HG03378 (cell line): ENCODE measurements around the gene POLR2I.
"Not testable (repeated sequence)": the region's sequence is repeated elsewhere in the genome, so short reads cannot be mapped to it uniquely, and the experiment has no call there.

Experiments
- ATAC-seq: cut with Tn5 transposase; IDR thresholded peaks from one replicate; pipeline ENCODE4 v1.9.1; 2021; ENCODE audit warnings: mild to moderate bottlenecking, moderate library complexity; ENCODE audit not compliant: unreplicated experiment

POLR2I gene

DNA sequence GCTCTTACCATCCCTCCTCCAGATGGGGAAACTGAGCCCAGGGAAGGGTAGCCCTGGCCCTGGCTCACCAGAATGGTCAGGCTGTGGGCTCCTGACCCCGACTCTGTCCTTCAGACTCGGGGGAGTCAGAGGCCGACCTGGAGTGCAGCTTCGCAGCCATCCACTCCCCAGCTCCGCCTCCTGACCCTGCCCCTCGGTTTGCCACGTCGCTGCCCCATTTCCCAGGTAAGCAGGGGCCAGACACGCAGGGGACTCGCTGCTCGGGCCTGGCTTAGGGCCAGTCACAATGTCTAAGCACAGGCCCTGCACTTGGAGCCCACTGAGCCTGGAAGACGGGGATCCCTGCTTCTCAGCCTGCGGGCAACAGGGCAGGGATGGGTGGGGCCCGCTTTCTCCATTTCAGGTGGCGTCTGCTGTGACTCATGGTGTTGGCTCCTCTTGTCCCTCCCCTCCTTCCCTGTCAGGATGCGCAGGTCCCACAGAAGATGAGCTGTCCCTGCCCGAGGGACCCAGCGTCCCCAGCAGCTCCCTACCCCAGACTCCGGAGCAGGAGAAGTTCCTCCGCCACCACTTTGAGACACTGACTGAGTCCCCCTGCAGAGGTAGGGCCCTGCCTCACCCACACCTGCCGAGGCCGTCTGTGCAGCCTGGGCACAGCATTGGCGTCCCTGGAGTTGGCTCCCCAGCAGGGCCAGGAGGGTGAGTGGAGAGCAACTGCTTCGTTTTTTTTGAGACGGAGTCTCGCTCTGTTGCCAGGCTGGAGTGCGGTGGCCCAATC is 12.9 kb downstream of the POLR2I start:
- no peak for ATAC-seq

DNA sequence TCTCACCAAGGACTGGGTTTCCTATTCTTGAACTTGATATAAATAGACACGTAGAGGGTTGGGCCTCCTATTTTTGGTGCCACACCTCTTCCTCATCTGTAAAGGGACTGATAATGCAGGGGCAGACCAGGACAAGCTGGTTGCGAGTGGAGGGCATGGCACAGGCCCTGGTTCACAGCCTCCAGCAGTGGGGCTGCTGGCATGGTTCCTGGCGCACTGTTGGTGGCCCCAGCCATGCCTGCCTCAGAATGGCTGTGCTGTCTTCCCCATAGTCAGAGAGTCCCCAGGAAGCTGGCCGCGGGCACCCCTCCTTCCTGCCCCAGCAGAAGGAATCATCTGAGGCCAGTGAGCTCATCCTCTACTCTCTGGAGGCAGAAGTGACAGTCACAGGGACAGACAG is 14.2 kb downstream of the POLR2I start:
- ATAC-seq = no peak

GRCh38 chr19:36099166-36099785 is 15.4 kb downstream of the POLR2I start:
- ATAC-seq = no peak

DNA sequence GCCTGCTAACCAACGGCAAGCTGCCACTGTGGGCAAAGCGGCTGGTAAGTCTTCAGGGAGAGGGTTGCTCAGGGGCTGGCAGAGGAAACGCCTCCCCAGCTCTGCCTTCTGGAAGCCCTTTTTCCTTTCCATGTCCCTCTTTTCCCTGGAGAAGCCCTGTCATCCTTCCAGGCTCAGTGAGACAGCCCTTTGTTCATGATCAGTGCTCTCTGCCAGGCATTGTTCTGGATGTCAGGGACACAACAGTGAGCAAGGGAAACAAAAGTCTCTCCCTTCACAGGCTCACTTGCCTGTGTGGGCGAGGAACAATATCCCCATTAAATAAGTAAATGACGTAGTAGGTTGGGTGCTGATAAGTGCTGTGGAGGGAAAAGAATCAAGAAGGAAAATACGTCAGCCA is 17.6 kb downstream of the POLR2I start:
- no peak for ATAC-seq

- ATAC-seq = no peak
Measured at GRCh38 chr19:36093687-36094086, 21.0 kb downstream of the POLR2I start.

DNA sequence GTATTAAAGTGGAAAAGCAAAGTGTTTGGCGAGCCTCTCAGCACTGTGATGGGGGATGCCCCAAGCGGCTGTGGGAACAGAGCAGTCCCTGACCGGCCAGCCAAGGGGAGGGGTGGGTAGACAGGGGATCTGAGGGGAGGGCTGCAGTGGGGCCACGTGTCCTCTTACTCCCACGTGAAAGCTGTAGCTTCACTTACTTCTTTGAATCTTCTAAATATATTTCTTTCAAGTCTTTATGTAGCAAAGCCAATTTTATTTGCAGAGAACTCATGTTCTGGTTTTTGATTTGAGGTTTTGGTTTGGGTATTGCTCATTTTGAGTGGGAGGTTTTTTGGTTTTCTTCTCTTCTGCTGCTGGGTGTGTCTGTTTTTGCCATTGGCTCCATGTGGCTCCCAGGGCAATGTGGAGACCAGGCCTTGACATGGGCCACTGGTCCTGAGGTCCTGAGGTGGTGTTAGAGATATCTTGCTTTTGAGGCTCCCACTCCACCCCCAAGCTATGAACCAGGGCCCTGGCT is 21.5 kb downstream of the POLR2I start:
- no peak for ATAC-seq

- no peak for ATAC-seq
Measured at GRCh38 chr19:36092566-36092965, 22.1 kb downstream of the POLR2I start.

DNA sequence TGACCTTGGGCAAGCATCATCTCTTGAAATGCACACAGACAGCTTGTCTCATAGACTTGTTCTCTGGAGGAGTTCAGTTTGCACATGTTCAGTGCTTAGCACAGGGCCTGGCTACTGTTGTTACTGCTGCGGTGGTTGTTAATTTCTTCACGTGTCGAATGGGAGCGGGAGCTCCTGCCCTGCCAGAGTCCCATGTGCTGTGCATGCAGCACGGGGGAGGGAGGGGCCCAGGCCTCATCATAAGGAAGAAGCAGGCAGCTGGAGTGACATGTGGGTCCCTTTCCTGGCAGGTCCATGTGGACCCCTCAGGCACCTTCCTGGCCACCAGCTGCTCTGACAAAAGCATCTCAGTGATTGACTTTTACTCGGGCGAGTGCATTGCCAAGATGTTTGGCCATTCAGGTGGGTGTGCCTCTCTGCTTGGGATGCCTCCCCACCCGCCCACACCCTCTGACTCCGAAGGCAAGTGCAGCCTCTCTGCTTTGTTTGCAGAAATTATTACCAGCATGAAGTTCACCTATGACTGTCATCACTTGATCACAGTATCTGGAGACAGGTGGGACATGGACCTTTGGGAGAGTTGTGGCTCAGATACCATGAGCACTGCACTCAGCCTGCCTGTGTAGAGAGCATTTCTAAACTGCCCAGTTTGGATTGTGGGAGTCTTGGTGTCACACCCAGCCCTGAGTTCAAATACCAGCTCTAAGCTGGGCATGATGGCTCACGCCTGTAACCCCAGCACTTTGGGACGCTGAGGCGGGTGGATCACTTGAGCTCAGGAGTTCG is 23.6 kb downstream of the POLR2I start:
- ATAC-seq = no peak

GRCh38 chr19:36089847-36090246 is 24.8 kb downstream of the POLR2I start:
- ATAC-seq = no peak

DNA sequence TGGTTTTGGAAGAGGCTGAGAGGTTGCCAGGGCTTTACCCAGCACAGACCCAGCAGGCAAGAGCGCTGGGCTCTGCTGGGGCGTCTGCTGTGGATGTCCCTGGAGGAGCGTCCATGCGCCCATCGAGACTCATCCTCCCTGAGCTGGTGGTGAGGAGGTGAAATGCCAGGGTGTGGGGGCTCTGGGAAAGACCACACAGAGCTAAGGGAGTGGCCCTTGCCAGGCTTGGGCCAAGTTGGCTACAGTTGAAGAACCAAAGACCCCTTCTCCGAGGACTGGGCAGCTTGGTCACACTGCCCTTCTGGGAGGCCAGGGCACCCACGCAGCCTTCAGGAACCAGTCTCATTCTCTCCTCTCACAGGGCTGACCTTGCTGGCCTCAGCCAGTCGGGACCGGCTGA is 28.3 kb downstream of the POLR2I start:
- ATAC-seq = no peak

DNA sequence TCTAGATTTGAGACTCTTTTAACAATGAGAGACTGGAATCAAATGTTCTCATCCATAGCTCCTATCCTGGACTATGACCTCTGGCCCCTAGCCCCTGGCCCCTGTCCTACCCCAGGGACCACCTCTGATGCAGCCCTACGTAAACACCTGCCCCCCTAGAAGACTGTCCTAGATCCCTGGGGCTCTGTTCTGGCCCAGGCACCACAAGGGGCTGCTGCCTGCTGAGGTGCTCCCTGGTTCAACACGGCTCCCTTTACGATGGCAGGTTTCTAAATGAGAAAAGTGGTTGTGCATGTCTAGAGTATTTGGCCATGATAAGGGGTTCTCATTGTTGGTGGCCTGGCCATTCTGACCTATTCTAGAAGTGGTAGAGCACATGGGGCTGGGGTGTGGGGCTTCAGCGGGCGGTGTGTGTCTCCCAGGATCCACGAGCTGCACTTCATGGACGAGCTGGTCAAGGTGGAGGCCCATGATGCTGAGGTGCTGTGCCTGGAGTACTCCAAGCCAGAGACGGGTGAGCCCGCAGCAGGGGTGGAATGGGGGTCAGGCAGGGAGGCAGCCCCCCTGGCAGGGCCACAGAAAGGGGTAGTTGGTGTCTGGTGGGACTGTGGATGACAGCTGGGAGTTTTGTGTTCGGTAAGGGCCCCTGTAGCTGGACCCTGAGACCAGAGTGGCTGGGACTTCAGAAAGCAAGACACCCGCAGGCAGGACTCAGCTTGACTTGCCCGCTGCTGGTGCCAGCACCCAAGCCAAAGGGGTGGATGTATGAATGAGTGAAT is 30.3 kb downstream of the POLR2I start:
- ATAC-seq = no peak

DNA sequence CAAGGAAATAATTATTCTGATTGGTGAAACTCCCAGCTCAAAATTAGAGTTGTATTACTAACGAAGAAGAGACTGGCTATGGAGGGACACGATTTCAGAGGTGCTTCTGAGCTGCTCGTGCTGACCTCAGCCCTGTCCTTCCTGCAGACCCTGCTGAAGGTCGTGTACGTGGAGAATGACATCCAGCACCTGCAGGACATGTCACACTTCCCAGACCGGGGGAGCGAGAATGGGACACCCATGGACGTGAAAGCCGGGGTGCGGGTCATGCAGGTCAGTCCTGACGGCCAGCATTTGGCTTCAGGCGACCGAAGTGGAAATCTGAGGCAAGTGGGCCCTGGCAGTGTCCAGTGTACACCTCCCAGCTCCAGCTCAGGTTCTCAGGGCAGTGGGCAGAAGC is 31.8 kb downstream of the POLR2I start:
- no peak for ATAC-seq

GRCh38 chr19:36081894-36082293 is 32.8 kb downstream of the POLR2I start:
- ATAC-seq = no peak

DNA sequence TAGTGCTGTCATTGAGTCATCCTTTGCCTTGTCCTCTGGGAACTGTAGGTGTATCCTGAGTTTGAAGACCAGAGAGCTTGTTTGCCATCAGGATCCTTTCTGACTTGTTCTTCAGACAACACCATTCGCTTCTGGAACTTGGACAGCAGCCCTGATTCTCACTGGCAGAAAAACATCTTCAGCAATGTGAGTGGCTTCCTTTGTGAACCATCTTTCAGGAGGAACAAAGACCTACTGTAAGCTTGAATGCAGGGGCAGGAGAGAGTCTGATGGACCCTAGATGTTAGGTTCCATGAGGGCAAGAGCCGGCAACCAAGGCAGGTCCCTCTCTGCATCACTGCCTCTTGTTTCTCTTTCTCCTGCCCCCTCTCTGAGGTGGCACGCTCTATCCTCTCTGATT is 33.3 kb downstream of the POLR2I start:
- ATAC-seq = no peak

- no peak for ATAC-seq
Measured at GRCh38 chr19:36079389-36079945, 35.2 kb downstream of the POLR2I start.

DNA sequence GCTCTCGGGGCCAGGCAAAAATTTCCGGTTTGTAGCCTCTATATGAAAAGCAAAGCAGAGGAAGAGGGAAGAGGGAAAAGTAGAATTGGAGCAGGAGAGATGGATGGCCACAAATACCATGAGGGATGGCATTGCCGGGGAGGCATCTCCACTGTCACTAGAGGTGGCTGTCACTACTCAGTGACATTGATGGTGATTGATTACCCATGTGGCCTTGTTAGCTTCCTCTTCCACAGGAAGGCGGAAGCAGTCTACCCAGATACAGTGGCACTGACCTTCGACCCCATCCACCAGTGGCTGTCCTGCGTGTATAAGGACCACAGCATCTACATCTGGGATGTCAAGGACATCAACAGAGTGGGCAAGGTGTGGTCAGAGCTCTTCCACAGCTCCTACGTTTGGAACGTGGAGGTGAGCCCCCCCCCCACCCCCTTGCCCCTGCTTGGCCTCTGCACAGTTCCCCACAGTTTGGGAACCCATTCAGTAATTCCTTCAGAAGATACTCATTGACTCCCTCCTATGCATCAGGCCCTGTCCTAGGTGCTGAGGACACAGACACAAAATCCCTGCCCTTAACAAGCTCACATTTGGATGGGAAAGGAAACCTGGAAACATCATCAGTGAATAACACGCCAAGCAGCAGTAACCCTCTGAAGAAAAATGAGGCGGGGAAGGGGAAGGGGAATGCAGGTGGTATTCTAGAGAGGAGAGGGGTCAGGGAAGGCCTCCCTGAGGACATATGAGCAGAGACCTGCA is 41.4 kb downstream of the POLR2I start:
- ATAC-seq = no peak

DNA sequence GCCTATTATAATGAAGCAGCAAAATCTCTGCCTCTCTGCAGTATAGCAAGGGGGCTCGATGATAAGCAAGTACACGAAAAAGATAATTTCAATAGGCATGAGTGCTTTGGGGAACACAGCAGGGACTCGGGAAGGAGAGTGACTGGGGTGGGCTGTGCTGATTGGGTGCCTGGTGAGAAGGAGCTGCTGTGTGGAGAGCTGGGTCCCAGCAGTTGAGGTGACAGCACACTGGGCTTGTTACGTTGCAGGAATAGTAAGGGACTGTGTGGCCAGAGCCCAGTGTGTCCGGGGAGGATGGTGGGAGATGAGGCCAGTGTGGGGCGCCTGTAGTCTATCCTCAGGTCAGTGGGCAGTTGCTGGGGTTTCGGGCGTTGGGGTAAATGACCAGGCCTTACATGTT is 42.6 kb downstream of the POLR2I start:
- ATAC-seq = no peak

DNA sequence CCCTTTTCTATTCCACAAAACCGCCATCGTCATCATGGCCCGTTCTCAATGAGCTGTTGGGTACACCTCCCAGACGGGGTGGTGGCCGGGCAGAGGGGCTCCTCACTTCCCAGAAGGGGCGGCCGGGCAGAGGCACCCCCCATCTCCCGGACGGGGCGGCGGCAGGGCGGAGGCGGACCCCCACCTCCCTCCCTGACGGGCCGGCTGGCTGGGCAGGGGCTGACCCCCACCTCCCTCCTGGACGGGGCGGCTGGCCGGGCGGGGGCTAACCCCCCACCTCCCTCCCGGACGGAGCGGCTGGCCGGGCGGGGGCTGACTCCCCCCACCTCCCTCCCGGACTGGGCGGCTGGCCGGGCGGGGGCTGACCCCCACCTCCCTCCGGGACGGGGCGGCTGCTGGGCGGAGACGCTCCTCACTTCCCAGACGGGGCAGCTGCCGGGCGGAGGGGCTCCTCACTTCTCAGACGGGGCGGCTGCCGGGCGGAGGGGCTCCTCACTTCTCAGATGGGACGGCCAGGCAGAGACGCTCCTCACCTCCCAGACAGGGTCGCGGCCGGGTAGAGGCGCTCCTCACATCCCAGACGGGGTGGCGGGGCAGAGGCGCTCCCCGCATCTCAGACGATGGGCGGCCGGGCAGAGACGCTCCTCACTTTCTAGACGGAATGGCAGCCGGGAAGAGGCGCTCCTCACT is 45.7 kb downstream of the POLR2I start:
- not testable (repeated sequence) for ATAC-seq

DNA sequence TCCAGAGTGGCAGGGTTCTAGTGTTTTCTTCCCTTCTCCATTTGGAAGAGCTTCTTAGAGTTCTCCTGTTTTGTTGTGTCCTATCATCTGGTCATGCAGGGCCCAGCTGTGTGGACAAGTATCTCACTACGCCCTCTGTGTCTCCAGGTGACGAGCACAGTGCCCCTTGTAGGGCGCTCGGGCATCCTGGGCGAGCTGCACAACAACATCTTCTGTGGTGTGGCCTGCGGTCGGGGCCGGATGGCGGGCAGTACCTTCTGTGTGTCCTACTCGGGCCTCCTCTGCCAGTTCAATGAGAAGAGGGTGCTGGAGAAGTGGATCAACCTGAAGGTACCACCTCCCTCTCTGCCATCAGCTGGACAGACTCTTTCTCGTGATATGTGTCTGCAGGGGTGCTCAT is 47.0 kb downstream of the POLR2I start:
- no peak for ATAC-seq
